Renal pelvis (tissue), 4 donors: ENCODE data around the gene CCDC97. TPM values are rescaled to one million over a fixed set of nuclear protein-coding genes. Genes with fewer than 3 reads are reported as not detected.
"Not testable (repeated sequence)": the region's sequence is repeated elsewhere in the genome, so short reads cannot be mapped to it uniquely, and the experiment has no call there.

Experiments used
- DNase-seq: peaks from one replicate; pipeline ENCODE4 v3.0.0-alpha.2; 2013
- polyA plus RNA-seq, 3 donors: library from polyadenylated mRNA; unstranded; fragments of 120-200 nt; gene quantifications; one replicate each; pipeline ENCODE4 v1.2.1, GENCODE V29; 2013; ENCODE audit not compliant: insufficient read length in 3 of 3

The CCDC97 gene
- polyA plus RNA-seq, 3 donors: 35.4 to 40.4 (median 35.6) TPM

- no peak for DNase-seq
Measured at GRCh38 chr19:41359741-41360140, 49.8 kb downstream of the CCDC97 start.

- DNase-seq: no peak
Measured at GRCh38 chr19:41362143-41362847, 52.3 kb downstream of the CCDC97 start.

GRCh38 chr19:41363371-41363752 lies 53.4 kb downstream of the CCDC97 start:
- DNase-seq: no peak

- peak; percentile 99 for DNase-seq
Measured at GRCh38 chr19:41363753-41364523, 54.0 kb downstream of the CCDC97 start, which contains the start of gene B9D2. Gene B9D2, minus strand, starts transcription at chr19:41364149. Its CDS starts 630 bp downstream, at chr19:41363519.

GRCh38 chr19:41364524-41365391 lies 54.8 kb downstream of the CCDC97 start:
- DNase-seq: no peak

- DNase-seq: no peak
Measured at GRCh38 chr19:41366089-41366488, 56.1 kb downstream of the CCDC97 start.

GRCh38 chr19:41367848-41368301 lies 57.9 kb downstream of the CCDC97 start:
- no peak for DNase-seq

GRCh38 chr19:41369769-41370168 lies 59.8 kb downstream of the CCDC97 start:
- no peak for DNase-seq

GRCh38 chr19:41371119-41371518 lies 61.1 kb downstream of the CCDC97 start:
- not testable (repeated sequence) for DNase-seq

GRCh38 chr19:41371541-41371940 lies 61.6 kb downstream of the CCDC97 start:
- DNase-seq: no peak

GRCh38 chr19:41372501-41372900 lies 62.5 kb downstream of the CCDC97 start:
- no peak for DNase-seq

- DNase-seq: no peak
Measured at GRCh38 chr19:41373993-41374392, 64.0 kb downstream of the CCDC97 start.

Other genes starting within 250 kb of the CCDC97 start
- gene CYP2A13, start 221.7 kb upstream of the CCDC97 start, polyA plus RNA-seq: not detected
- under 1 TPM in 1 of 3 donors, not detected in 2; 0.23 TPM for gene CYP2F1, start 195.7 kb upstream of the CCDC97 start, polyA plus RNA-seq
- under 1 TPM; 0.36 to 0.62 (median 0.44) TPM for gene CYP2S1, start 117.0 kb upstream of the CCDC97 start, polyA plus RNA-seq
- 10 to 100 TPM; 30.4 to 39.5 (median 30.7) TPM for gene AXL, start 90.9 kb upstream of the CCDC97 start, polyA plus RNA-seq
- gene HNRNPUL1, start 45.8 kb upstream of the CCDC97 start, polyA plus RNA-seq: 100 to 1,000 TPM; 208 to 212 (median 210) TPM
- 10 to 100 TPM; 28.9 to 33.1 (median 29.3) TPM for gene TGFB1, start 43.8 kb downstream of the CCDC97 start, polyA plus RNA-seq
- gene B9D2, start 54.0 kb downstream of the CCDC97 start, polyA plus RNA-seq: 10 to 100 TPM in 2 of 3 donors, 1 to 10 TPM in 1; 9.5 to 10.3 (median 10.3) TPM
- 10 to 100 TPM; 13.8 to 32.3 (median 25.3) TPM for gene TMEM91, start 66.4 kb downstream of the CCDC97 start, polyA plus RNA-seq
- gene EXOSC5, start 87.2 kb downstream of the CCDC97 start, polyA plus RNA-seq: 10 to 100 TPM; 18.0 to 21.0 (median 20.0) TPM
- 10 to 100 TPM; 50.1 to 59.1 (median 53.3) TPM for gene BCKDHA, start 87.6 kb downstream of the CCDC97 start, polyA plus RNA-seq
- 1 to 10 TPM; 3.7 to 5.1 (median 4.9) TPM for gene B3GNT8, start 117.2 kb downstream of the CCDC97 start, polyA plus RNA-seq
- gene DMAC2, start 129.7 kb downstream of the CCDC97 start, polyA plus RNA-seq: 10 to 100 TPM; 55.8 to 75.8 (median 64.4) TPM
- gene ERICH4, start 133.0 kb downstream of the CCDC97 start, polyA plus RNA-seq: 1 to 10 TPM; 4.3 to 7.5 (median 6.0) TPM